GM21390 (cell line): Measurements from ENCODE around the gene TUBGCP4.
A peak's percentile ranks its signal among the peaks of the same experiment; 100 is the strongest.
"Not testable (repeated sequence)": the region's sequence is repeated elsewhere in the genome, so short reads cannot be mapped to it uniquely, and the experiment has no call there.

ENCODE experiments used
- ATAC-seq: cut with Tn5 transposase; IDR thresholded peaks from one replicate; pipeline ENCODE4 v1.9.1; 2021; ENCODE audit not compliant: unreplicated experiment

Gene TUBGCP4

GRCh38 chr15:43370975-43371974, at the start of gene TUBGCP4, which contains the start of gene ZSCAN29:
Gene TUBGCP4, plus strand, starts transcription at chr15:43371101. Its CDS starts 254 bp downstream, at chr15:43371355.
Gene ZSCAN29, minus strand, starts transcription at chr15:43371043. Its CDS starts 1,130 bp downstream, at chr15:43369913.
- ATAC-seq = peak; percentile 72

DNA sequence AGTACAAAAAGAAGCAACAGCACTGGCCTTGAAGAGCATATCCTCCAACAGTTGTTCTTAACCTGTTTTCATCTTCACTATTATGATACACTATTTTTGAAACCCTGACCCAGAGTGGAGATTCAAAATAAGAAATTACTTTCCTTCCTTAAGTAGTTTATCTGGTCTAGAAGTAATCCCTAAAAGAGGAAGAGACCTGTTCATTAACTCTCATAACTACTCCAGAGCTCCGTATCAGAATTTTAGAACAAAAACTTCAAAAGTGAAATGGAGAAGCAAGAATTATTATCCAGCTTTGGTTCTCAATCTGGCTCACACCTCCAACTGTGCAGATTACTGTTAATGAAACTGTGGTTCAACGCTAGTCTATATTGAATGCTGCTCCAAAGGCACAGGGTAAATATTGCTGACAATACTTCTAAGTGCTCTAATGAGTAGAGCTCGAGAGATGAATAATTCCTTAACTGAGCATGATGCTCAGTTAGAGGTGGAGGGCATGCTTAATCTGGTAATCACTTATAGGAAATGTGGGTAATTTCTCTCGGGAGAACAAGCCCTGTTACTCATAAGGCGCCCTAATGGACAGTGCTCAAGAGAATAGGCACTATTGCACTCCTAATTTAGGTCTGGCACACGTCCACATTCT, 45.7 kb upstream of the TUBGCP4 start:
- ATAC-seq = no peak

GRCh38 chr15:43329217-43329959, 41.5 kb upstream of the TUBGCP4 start:
- no peak for ATAC-seq

- ATAC-seq = peak; percentile 87
These were observed 40.7 kb upstream of the TUBGCP4 start, which contains the start of gene LCMT2 for GRCh38 chr15:43329960-43330779. Gene LCMT2, minus strand, starts transcription at chr15:43330573. Its CDS starts 84 bp downstream, at chr15:43330489.

- peak; percentile 28 for ATAC-seq
These were observed 40.2 kb upstream of the TUBGCP4 start for GRCh38 chr15:43330780-43331087.

GRCh38 chr15:43346305-43346704, 24.6 kb upstream of the TUBGCP4 start:
- ATAC-seq = no peak

DNA sequence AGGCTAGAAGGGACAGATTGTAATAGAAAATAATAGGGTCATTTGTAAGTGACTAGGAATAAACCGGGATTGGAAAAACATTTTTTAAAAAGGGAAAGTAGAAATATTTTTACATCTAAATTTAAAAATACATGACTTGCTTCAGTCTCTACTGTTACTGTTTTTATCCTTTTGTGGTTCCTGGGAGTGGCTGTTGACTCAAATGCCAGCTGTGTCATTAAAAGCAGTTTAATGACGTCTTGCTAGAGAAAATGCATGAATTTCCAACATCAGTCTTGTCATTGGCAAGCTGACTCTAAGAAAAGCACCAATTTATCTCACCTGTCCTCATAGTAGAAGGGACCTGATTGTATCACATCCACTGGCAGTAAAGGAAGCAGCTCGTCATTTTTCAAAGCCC, 23.8 kb upstream of the TUBGCP4 start:
- no peak for ATAC-seq

DNA sequence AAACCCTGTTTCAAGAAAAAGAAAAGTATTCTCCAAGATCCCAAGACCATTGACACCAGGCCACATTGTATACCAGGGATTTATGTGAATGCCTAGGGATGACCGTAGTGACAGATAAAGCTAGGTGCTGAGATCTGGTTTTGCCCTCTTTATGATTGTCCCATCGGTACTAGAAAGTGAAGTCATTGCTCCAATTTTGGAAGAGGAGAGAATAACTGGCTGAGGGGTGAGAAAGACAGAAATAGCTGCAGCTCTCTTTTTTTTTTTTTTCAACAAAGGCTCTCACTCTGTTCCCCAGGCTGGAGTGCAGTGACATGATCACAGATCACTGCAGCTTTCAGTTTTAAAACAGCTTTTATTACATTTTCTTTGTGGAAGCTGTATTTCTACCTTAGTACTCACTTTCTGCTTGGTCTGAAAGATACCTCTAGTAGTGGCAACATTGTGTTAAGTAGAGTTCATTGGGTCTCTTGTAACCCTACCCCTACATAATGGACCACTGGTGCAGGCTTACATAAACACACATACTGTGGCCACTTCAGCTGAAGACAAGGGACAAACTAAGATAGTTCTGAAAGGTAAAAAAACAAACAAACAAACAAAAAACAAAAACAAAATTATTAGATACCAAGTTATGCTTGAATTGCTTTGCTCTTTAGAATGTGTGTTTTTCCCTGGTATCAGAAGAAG, 18.1 kb upstream of the TUBGCP4 start:
- no peak for ATAC-seq

GRCh38 chr15:43360821-43361220, 10.1 kb upstream of the TUBGCP4 start:
- no peak for ATAC-seq

GRCh38 chr15:43361313-43361903, 9.5 kb upstream of the TUBGCP4 start:
- no peak for ATAC-seq

DNA sequence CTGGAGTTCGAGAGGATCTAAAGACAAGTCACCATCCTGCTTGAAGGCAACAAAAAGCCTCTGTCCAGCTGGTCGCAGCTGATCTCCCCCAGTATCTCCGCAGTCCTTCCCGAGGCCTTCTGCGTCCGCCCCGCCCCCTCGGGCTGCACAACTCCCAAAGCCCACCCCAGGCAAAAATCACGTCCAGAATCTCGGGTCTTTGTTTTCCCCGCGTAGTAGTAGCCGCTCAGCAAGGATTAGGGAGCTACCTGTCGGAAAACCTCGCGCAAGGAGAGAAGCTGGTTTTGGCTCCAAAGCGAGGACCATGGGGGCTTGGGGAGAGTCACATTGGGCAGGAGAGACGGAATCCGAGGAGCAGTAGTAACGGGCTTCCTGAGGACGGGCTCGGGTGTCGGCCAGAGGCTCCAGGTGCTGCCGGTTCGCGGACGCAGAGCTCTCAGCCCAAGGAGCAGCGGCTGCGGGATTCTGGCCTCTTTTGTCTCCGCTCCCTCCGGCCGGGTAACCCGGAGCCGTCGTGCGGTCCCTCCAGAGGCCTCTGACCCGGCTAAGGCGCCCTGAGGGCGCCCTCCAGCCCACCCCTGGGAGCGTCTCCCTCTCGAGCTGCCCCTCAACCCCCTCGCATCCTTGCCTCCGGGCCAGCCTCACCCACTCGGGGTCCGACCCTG, 459 bp upstream of the TUBGCP4 start:
- ATAC-seq = peak; percentile 38

DNA sequence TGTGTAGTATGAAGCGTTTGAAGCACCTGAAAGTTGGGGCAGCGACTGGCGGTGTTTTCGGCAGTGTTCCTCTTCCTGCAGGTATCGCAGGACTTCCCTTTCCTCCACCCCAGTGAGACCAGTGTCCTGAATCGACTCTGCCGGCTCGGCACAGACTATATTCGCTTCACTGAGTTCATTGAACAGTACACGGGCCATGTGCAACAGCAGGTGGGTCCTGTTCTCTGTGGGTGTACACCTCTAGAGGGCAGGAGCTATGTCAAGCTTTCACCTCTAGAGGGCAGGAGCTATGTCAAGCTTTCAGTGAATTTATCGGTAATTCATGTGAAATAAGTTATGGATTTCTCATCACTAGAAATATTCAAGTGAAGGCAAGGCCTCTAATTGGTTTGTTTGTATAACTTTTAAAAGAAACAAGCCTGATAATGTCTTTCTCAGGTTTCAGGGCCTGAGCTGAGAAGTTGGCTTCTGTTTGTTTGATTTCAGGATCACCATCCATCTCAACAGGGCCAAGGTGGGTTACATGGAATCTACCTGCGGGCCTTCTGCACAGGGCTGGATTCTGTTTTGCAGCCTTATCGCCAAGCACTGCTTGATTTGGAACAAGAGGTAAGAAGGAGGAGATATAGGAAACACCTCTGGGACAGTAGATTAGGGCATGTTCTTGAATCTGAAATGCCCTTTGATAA, 5.3 kb downstream of the TUBGCP4 start:
- ATAC-seq = no peak

DNA sequence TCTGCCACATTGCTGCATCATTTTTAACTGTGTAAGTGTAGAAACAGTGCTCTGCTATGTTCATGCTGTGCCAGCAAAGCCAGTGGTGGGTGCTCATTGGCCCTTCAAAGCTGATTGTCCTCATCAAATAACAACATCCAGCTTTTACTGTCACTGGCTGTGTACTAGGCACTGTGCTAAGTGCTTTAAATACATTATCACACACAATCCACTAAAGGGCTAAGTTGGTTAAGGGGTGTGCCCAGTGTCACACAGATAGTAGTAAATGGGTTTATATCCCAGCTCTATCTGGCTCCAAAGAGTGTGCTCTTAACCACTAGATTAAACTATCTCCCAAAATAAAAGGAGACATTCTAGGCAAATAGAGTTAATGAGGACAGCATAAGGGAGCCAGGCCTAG, 7.7 kb downstream of the TUBGCP4 start:
- no peak for ATAC-seq

- no peak for ATAC-seq
These were observed 11.4 kb downstream of the TUBGCP4 start for GRCh38 chr15:43382310-43382709.

DNA sequence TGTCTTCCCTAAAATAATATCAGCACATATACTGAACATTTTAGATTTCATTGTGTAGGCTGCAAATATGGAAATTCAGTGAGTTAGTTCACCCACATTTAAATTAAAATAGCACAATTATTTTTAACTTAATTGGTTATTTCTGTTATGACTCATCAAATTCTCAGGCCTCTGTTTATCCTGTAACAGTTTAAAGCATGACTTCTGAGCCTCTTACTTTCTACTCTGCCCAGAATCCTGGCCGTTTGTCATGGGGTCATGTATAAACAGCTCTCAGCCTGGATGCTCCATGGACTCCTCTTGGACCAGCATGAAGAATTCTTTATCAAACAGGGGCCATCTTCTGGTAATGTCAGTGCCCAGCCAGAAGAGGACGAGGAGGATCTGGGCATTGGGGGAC, 12.2 kb downstream of the TUBGCP4 start:
- no peak for ATAC-seq

DNA sequence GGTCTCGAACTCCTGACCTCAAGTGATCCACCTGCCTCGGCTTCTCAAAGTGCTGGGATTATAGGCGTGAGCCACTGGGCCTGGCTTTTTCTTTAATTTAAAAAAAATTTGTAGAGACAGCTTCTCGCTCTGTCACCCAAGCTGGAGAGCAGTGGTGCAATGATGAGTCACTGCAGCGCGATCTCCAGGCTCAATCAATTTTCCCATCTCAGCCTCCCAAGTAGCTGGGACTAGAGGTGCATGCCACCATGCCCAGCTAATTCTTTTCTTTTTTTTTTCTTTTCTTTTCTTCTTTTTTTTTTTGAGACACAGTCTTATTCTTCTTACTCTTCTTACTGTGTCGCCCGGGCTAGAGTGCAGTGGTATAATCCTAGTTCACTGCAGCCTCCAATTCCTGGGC, 19.8 kb downstream of the TUBGCP4 start:
- no peak for ATAC-seq

DNA sequence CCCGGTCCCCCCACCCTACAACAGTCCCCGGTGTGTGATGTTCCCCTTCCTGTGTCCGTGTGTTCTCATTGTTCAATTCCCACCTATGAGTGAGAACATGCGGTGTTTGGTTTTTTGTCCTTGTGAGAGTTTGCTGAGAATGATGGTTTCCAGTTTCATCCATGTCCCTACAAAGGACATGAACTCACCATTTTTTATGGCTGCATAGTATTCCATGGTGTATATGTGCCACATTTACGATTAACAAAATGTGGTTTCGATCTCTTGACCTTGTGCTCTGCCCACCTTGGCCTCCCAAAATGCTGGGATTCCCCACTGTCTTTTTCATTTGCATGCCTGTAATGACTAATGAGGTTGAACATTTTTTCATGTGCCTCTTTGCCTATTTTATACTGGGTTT, 22.7 kb downstream of the TUBGCP4 start:
- ATAC-seq = not testable (repeated sequence)

- no peak for ATAC-seq
These were observed 31.4 kb downstream of the TUBGCP4 start for GRCh38 chr15:43402255-43402654.
